HG03135 (cell line): ENCODE results near the gene GRHPR.
"Not testable (repeated sequence)": the region's sequence is repeated elsewhere in the genome, so short reads cannot be mapped to it uniquely, and the experiment has no call there.

Experiments used
- ATAC-seq: cut with Tn5 transposase; IDR thresholded peaks from one replicate; pipeline ENCODE4 v1.9.1; 2021; ENCODE audit warnings: mild to moderate bottlenecking, moderate library complexity; ENCODE audit not compliant: unreplicated experiment

GRHPR gene

DNA sequence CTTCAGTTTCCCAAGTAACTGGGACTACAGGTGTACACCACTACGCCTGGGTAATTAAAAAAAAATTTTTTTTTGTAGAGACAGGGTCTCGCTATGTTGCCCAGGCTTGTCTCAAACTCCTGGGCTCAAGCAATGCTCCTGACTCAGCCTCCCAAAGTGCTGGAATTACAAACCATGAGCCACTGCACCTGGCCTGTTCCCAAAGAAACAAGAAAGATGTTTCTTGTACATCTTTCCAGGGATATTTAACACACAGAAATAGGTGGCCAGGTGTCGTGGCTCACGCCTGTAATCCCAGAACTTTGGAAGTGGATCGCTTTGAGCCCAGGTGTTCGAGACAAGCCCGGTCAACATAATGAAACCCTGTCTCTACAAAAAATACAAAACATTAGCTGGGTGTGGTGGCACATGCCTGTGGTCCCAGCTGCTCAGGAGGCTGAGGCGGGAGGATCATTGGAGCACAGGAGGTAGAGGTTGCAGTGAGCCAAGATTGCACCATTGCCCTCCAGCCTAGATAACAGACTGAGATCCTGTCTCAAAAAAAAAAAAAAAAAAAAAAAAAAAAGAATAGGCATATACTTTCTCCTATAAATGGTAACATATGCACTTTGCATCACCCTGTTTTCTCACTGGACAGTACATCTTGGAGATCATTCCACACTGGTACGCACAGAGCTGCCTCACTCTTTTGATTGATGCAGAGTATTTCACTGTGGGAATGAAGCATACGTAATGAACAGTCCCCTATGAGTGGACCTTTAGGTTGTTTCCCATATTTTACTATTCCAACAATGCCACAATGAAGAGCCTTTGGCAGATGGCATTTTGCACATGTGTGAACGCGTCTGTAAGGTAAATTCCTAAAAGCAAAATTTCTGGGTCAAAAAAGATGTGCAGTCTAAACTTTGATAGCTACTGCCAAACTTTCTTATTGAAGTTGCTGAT lies 2.0 kb upstream of the GRHPR start:
- no peak for ATAC-seq

DNA sequence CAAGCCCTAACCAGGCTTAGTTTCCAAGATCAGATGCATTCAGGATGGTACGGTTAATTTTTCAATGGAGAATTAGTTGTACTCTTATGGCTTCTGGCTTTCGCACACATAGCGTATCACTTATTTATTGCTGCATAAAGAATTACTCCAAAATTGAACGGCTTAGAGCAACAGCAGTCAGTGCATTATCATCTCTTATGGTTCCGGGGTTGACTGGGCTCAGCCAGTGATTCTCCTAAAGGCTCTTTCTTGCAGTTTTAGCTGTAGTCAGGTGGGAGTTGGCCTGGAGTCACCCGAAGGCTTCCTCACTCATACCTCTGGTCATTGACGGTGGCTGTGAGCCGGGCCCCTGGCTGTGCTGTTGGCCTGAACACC lies 595 bp upstream of the GRHPR start:
- ATAC-seq: no peak

DNA sequence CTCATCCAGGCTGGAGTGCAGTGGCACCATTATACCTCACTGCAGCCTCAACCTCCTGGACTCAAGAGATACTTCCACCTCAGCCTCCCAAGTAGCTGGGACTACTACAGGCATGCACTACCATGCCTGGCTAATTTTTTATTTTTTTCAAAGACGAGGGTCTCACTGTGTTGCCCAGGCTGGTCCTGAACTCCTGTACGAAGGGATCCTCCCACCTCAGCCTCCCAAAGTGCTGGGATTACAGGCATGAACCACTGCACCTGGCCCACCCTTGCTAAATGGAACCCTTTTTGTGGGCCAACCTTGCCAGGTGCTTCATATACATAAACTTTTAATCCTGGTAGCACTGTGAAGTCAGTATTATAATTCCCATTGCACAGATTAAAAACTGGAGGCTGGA lies 1.0 kb downstream of the GRHPR start:
- ATAC-seq: no peak

DNA sequence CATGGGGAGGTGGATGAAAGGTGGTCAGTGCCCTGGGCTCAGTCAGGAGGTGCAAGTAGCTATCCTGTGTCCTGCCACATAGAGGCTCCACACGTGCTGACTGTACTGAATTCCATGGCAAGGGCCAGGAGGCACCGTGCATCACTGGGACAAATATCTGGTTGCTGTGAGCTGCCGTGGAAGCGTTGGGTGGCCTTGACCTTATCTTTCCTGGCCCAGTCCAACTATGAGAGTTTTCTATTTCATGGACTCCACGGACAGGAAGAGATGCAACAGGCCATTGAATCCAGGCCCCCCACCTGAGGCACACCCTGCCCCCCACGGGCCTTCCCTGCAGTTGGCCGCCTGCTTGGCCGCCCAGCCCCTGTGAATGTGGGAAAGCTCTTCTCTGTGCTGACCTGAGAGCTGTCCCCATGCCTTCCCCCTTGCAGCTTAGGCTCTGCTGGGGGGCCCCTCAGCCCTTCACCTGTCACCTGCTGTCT lies 1.7 kb downstream of the GRHPR start:
- ATAC-seq: no peak

DNA sequence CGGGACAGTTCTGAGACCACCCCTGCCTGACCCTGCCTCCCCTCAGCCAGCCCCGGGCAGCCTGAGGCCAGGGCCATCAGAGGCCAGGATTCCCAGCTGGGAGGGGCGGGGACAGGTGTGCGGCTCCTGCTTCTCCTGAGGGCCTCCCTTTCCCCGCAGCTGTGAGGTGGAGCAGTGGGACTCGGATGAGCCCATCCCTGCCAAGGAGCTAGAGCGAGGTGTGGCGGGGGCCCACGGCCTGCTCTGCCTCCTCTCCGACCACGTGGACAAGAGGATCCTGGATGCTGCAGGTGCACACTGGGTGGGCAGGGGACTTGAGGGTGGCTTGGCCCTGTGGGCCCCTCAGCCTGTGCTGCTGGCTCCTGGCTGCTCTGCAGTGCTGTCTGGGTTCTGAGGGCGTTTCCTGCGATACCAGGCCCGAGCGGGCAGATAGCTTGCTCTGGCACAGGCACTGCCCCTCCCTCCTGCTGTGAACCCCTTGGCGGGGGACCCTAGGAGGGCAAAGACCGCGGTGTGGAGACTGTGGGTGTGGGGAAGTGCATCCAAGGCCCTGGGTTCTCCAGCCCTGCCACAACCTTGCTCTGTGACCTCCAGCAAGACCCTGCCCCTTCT lies 2.3 kb downstream of the GRHPR start:
- ATAC-seq: no peak

DNA sequence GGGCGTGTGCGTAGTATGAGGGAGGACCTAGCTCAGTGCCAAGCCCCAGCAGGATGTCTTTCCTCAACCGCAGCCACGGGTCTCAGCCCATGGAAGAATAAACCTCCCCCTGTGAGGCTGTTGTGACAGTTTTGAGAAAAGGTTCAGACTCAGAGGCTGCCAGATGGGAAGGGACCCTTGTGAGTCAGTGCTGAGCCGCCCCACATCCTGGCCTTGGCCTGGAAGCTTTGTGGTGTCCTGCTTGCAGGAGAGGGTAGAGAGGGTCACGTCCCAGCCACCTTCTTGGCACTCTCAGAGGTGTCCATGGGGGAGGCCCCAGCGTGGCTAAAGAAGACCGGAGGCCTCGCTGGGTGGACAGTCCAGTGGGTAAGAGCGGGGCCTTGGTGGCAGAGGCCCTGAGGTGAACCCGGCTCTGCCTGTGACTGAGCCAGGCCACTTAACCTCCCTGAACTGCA lies 2.8 kb downstream of the GRHPR start:
- ATAC-seq: no peak

DNA sequence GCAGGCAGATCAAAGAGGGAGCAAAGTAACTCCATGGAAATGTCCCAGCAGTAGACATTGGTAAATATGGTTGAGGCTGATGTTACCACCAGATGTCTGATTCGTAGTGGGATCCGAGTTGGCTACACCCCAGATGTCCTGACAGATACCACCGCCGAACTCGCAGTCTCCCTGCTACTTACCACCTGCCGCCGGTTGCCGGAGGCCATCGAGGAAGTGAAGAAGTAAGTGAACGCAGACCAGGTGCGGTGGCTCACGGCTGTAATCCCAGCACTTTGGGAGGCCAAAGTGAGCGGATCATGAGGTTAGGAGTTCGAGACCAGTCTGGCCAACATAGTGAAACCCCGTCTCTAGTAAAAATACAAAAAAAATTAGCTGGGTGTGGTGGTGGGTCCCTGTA lies 3.9 kb downstream of the GRHPR start:
- ATAC-seq: not testable (repeated sequence)

DNA sequence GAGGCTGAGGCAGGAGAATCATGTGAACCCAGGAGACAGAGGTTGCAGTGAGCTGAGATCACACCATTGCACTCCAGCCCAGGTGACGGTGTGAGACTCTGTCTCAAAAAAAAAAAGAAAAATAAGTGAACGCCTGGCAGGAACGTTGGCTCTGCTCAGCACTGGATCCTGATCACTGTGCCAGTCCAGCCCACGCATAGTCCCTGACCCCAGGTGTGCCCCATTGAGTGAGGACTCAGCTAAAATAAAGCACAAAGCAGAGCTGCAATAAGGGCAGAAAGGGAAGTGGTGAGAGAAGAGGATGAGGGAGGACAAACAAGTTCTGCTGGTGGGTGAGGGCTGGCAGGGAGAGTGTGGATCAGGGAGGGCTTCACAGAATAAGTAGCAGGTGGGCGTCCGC lies 4.3 kb downstream of the GRHPR start:
- ATAC-seq: no peak

DNA sequence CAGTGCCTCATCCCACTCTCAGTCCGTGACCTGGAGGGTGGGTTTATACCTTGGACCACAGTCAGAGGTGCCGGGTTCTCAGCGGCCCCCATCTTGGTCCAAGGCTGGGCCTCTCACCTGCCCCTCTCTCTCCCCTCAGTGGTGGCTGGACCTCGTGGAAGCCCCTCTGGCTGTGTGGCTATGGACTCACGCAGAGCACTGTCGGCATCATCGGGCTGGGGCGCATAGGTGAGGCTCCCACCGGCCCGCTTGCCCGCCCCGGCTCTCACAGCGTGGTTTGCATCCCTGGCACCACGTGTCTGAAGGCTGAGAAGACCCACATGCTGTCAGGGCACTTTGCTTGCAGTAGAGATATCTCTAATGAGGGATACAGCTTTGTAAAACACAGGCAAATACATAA lies 5.8 kb downstream of the GRHPR start:
- ATAC-seq: no peak

DNA sequence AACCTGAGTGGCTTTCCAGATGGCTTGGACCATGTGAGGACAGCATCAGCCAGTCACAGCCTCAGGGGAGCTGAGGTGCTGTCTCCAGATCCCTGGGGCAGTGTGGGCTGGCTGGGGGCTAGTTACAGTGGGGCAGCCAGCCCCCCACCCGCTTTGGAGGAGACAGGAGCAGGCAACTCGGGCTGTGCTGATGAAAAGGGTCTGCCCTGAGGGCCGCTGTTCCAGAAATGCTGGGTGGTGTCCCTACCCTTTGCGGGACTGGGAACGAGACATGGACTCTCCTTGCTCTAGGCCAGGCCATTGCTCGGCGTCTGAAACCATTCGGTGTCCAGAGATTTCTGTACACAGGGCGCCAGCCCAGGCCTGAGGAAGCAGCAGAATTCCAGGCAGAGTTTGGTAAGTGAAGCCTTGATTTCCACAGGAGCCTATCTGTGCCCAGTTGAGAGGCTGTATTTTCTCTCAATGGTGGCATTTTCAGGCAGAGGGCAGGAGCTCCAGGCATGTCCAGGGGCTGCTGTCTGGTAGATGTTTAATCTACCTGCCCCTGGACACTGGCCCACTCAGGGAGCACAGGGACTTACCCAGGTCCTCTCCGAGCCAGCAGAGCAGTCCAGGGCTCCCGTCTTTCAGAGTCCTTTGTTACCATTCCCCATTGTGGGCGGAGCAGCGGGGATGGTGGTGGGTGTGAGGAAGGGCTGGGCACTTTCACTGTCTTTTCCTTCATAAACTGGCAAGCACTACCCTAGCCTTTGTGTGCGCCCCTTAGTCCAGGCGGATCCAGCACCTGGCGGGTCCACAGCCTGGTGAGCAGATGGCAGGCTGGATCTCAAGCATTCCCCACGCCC lies 7.2 kb downstream of the GRHPR start:
- ATAC-seq: no peak

DNA sequence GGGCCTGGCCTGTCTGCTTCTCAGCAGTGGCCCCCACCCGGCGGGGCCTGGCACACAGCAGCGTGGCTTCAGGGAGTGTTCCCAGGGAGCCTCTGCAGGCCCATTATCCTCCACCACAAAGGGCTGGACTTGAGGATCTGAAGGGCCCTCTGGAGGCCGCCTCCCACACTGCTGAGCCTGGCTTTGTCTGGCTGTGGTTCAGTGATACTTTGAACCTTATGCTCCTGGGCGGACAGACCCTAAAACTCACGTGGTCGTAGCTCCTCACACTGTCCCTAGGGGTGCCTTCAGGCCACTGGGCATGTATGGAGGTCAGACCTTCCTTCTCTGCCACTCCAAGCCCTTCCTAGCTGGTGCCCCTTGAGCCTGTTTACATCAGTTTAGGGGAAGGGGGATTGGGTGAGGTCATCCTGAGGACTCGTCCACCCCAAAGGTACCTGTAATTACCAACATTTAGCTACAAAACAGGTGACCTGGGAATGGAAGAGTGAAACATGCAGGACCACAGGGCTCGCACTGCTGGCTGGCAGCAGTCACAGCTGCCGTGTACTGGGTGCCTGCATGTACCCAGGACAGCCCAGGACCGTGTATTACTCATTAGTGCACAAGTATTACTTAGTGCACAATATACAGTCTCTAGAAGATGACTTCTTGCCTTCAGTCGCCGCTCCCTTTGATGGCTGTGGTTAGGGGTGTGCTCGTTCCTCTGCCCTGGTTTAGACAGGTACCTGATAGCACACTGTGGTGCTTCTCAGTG lies 8.5 kb downstream of the GRHPR start:
- ATAC-seq: no peak

DNA sequence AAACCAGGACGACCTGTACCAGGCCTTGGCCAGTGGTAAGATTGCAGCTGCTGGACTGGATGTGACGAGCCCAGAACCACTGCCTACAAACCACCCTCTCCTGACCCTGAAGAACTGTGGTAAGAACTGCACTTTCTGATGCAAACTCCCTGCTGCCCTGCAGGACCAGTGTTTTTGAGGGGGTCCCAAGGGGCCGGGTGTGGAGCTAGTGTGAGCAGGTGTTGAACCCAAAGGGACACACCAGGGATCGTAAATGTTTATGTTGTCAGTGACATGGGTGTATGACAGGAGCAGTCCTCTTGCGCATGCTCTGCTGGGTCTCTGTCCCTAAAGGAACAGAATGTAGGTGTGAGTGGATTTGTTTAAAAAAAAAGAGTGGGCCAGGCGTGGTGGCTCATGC lies 9.5 kb downstream of the GRHPR start:
- no peak for ATAC-seq

DNA sequence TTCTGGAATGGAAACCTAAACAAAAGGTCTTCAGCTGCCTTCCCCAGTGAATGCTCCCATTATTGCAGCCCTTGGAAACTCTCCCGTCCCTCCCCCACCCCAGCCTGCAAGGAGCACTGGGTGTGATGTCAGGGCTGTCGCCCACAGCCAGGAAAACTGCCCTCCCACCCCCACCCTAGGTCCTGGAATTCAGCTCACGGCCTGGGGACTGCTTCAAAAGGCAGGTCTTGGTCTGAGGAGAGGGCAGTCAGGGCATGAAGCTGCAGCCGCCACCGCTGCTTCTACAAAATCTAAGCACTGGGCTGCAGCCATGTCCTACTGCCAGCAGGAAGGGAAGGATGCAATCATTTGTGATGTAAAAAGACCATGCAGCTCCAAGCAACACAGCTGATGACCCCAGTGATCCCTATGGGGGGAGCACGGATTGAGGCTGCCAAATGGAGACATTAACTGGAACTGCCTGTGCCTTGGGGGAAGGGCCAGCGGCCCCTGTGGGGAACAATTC lies 11.4 kb downstream of the GRHPR start:
- ATAC-seq: no peak

DNA sequence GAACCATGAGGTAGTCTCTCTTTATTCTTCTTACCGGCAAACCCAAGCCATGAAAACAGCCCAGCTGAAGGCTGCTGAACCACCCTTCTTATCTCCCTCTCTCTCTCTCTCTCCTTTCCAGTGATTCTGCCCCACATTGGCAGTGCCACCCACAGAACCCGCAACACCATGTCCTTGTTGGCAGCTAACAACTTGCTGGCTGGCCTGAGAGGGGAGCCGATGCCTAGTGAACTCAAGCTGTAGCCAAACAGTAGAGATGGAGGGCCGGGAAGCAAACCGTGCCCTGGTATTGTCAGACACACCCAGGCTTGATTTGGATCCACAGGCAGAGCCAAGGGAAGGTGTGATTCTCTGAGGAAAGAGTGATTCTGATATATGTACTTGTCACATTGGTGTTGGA lies 14.0 kb downstream of the GRHPR start:
- no peak for ATAC-seq

DNA sequence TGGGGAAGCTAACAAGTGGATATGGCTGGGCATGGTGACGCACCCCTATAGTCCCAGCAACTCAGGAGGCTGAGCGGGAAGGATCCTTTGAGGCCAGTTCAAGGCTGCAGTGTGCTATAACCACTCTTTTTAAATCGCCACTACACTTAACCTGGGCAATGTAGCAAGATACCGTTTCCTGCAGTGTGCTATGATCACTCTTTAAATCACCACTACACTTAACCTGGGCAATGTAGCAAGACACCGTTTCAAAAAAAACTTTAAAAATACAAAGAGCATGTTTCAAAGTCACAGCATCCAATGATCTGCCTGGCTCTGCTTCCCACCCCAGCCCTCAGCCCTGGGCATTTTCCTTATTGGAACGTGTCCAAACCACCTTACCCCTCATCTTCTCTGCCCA lies 14.5 kb downstream of the GRHPR start:
- ATAC-seq: no peak

DNA sequence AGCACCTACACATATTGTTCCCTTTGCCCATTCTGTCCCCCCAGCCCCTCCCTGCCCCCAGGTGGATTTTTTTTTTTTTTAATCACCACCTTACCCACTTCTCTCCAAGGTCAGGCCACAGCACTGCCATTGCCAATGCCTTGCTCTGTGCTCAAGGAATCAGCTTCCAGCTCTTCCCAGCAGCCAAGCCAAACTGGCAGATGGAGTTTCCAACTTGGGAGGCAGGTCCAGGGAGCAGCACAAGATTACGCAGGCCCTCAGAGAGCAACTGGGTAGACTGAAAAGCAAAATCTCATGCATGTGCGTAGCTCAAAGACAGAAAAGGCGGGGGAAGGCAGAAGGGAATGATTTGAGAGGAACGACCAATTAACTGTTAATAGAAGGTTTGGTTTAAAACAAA lies 15.1 kb downstream of the GRHPR start:
- no peak for ATAC-seq

DNA sequence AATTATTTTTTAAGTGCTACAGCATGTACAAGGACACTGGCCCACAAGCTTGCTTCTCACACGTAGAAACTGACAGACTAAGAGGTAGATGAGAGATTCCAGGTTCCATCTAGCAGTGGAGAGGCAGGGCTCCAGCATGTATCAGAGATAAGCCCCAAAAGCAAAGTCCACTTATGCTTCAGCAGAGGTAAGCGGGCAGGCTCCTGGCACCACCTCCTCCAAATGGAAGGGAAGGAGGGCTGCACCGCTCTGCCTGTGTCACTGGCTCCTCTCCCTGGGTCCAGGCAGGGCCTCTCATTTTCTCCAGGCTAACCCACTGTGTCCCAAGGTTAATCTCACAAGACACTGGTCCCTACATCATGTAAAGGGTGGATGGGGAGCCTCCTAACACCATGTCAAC lies 15.9 kb downstream of the GRHPR start:
- no peak for ATAC-seq

DNA sequence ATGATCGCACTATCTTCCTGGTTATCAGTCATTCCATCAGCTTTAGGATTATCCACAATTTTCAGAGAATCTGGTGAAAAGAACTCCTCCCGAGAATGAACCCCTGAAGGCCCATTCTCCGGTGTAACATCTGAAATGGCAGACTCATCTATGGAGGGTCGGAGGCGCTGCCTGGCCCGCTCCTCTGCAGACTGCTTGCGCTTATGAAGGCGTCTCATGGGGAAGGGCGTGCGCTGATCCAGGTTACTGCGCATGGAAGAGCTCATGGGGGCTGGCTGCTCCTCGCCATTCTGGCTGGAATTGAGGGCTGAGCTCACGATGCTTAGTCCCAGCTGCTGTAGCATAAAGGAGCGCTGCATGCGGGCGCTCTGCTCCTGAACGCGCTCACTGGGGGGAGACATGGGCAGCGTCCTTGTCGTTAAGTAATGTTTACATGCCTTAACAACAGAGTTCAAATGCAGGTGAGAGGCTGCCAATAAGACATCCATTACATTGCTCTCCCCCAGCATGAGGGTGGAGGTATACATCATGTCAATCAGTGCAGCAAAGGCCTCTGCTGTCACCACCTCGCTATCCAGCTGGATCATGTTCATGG lies 19.4 kb downstream of the GRHPR start:
- ATAC-seq: no peak

DNA sequence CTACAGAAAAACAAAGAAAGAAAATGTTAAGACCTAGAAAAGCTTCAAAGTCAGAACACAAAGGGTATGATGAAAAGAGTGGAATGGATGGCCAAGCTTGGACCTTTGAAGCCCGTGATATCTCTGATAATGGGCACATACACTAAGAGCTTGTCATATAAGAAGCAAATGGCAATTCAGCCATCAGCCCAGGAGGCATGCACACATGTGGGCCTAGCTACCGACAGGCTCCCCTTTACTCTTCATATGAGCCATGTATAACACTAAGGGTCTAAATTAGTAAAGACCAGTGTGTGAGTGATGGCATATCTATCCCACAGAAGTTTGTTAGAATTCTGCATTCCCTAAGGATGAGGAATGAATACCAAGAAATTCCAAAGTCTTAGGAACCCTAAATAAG lies 20.1 kb downstream of the GRHPR start:
- ATAC-seq: no peak

DNA sequence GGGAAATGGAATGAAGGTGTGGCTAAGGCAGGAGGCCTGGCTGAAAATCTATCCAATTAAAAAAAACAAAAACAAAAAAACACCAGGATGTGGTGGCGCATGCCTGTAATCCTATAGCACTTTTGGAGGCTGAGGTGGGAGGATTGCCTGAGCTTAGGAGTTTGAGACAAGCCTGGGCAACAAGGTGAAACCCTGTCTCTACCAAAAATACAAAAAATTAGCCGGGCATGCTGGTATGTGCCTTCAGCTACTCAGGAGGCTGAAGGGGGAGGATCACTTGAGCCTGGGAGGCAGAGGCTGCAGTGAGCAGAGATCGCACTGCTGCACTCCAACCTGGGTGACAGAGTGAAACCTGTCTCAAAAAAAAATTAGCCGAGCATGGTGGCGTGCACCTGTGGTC lies 21.1 kb downstream of the GRHPR start:
- ATAC-seq: no peak
